OCI-LY3 (cell line): ENCODE data around the gene SYNE1.

ENCODE experiments used
- EZH2phosphoT487 ChIP-seq: fragments of 200-600 bp; shearing (Covaris generic); IDR thresholded peaks from 2 replicates; pipeline ENCODE4 v1.6.1; 2018; ENCODE audit warnings: antibody characterized with exemption, mixed run types, low read depth
- TF ChIP-seq, protein P1 (sequence below): fragments of 200-600, 300-600 bp; sonication (generic); IDR thresholded peaks from 2 replicates; pipeline ENCODE4 v1.5.1; 2014; ENCODE audit warnings: antibody characterized with exemption, low read length, low read depth

DNA sequence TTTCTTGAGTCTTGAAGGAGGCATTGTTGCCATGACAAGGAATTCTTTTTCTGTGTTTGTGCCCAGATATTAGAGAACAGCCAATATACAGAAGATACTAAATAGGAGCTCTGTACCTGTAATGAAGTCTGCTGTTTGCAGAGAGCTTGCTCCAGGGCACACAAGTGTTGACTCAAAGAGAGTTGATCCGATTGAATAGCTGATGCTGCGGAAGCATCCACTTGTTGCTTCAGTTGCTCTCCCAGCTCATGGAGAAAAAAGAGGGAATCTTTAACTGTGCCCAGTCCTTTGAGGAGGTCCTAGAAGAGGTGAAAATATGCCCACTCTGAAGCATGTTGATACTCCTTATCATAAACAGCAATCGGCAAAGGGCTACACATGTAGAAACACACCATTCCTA is 418.3 kb downstream of the SYNE1 start:
- TF ChIP-seq, protein P1, sequence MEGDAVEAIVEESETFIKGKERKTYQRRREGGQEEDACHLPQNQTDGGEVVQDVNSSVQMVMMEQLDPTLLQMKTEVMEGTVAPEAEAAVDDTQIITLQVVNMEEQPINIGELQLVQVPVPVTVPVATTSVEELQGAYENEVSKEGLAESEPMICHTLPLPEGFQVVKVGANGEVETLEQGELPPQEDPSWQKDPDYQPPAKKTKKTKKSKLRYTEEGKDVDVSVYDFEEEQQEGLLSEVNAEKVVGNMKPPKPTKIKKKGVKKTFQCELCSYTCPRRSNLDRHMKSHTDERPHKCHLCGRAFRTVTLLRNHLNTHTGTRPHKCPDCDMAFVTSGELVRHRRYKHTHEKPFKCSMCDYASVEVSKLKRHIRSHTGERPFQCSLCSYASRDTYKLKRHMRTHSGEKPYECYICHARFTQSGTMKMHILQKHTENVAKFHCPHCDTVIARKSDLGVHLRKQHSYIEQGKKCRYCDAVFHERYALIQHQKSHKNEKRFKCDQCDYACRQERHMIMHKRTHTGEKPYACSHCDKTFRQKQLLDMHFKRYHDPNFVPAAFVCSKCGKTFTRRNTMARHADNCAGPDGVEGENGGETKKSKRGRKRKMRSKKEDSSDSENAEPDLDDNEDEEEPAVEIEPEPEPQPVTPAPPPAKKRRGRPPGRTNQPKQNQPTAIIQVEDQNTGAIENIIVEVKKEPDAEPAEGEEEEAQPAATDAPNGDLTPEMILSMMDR, result no peak
- TF ChIP-seq EZH2phosphoT487, result no peak
